ENCODE results near the gene MBOAT2.
"Not testable (repeated sequence)": the region's sequence is repeated elsewhere in the genome, so short reads cannot be mapped to it uniquely, and the experiment has no call there.

GRCh38 chr2:8897206-8897605 lies 106.3 kb downstream of the MBOAT2 start:
- not testable (repeated sequence) for TF ChIP-seq CTCF (conservative IDR thresholded peaks at IDR 0.05; ENCODE audit: low read depth, low read length); EZH2 (IDR thresholded peaks at IDR 0.05; ENCODE audit: borderline replicate concordance, low read depth, low read length, poor library complexity, severe bottlenecking)
